ENCODE measurements around the gene MTMR1.

- TF ChIP-seq ETS1 (conservative IDR thresholded peaks at IDR 0.05; ENCODE audit: control insufficient read depth, low read depth, low read length) (no peak), CTCF (IDR thresholded peaks at IDR 0.05 in 2 of 3, conservative IDR thresholded peaks at IDR 0.05 in 1 of 3; ENCODE audit: insufficient read depth in 2 of 3, low read depth in 1 of 3, low read length in 3 of 3) (no peak), POLR2A (conservative IDR thresholded peaks at IDR 0.05) (no peak), MAFF (IDR thresholded peaks at IDR 0.05; ENCODE audit: low read length) (no peak), KDM1A (IDR thresholded peaks at IDR 0.05) (no peak), ESRRA (IDR thresholded peaks at IDR 0.05; ENCODE audit: borderline replicate concordance, low read depth) (no peak), BRCA1 (IDR thresholded peaks at IDR 0.05) (no peak), BRCA1 (CRISPR knock-in tag; IDR thresholded peaks at IDR 0.05) (no peak), POLR2AphosphoS2 (IDR thresholded peaks at IDR 0.05; ENCODE audit: low read length) (no peak)
Observed at GRCh38 chrX:150694738-150695410, 1.7 kb downstream of the MTMR1 start.
